CD4-positive, alpha-beta T cell treated with Interleukin-1 beta for 1 hour (primary cell): ENCODE measurements around the gene VNN1.

Source experiments
- DNase-seq, 2 donors: peaks; one replicate each; pipeline ENCODE4 v3.0.0-alpha.2; 2020 to 2022

Gene VNN1, protein sequence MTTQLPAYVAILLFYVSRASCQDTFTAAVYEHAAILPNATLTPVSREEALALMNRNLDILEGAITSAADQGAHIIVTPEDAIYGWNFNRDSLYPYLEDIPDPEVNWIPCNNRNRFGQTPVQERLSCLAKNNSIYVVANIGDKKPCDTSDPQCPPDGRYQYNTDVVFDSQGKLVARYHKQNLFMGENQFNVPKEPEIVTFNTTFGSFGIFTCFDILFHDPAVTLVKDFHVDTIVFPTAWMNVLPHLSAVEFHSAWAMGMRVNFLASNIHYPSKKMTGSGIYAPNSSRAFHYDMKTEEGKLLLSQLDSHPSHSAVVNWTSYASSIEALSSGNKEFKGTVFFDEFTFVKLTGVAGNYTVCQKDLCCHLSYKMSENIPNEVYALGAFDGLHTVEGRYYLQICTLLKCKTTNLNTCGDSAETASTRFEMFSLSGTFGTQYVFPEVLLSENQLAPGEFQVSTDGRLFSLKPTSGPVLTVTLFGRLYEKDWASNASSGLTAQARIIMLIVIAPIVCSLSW

DNA sequence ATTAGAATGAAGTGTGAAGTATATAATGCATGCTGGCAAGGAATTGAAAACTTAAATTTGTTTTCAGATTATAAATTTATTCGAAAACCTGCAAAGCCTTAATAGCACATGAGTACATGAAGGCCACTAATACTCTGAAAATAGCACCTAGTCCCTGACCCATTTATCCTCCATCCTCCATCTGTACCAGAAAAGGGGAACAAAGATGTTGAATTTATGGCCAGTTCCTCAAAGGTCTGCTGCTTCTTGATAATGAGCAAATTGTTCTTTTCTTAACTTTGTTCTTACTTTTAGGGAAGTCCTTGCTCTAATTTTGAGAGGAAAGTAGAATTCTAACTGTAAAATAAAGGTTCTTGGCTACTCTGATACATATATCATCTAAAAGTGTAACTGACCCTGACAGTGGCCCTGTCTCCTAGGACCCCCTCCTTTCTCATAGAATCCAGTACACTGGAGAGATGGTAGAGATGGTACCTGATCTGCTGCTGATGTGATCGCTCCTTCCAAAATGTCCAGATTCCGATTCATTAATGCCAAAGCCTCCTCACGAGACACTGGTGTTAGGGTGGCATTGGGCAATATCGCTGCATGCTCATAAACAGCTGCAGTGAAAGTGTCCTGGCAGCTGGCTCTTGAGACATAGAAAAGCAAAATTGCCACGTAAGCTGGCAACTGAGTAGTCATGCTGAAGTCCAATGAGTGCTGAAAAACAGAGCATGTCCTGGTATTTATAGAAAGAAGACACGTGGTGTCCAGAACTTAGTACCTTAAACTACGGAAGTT lies at the start of gene VNN1:
TSS of gene VNN1 (minus strand) at position 704 of the 783 bp plus-strand sequence. CDS start at position 684, 20 bp downstream.
- peak in 1 of 2 donors; percentile 66 for DNase-seq

DNA sequence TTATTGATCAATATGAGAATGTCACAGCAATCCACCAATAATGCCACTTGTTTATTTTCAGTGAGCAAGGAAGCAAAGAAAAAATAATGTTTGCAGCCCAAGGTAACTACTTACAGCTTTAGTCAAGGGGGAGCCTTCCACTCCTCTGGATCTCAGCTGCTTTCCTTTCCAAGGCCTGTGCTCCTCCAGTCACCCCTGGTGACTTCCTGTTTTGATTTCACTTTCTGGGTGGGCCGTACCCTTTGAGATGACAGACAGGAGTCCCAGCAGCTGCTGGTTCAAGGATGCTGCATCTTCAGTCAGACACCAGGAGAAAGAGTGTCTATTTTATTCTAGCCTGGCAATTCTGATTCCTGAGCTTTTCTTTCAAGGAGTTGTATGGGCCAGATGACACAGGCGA lies 49.4 kb upstream of the VNN1 start:
- DNase-seq: peak; percentile 53 to 56

DNA sequence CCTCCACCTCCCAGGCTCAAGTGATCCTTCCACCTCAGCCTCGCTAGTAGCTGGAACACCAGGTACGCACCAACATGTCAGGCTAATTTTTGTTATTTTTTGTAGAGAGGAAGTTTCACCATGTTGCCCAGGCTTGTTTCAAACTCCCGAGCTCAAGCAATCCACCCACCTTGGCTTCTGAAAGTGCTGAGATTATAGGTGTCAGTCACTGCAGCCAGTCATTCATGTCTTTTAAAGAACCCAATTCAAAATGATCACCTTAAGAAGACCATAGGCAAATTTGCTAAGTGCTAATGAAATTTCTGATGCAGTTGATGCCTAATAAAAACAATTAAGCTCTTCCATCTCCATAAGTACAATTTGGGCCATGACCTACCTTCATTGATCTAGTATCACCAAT lies 46.4 kb upstream of the VNN1 start:
- no peak for DNase-seq

DNA sequence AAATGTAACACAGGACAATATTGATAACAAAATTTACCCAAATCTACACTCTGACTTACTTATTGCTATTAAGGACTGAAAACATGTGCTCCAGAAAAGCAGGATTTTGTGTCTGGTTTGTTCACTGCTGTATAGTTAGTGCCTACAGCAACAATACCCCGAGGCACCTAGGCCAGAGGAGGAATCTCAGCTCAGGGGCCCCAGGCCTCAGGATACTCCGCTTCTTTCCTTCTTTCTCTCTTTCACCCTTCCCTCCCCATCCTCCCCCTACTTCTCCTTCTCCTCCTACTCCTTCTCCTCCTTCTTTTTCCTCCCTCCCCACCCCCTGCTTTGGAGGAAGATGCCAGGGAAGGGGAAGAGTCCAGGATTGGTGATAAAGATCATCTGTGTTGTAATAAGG lies 44.8 kb upstream of the VNN1 start:
- DNase-seq: no peak

DNA sequence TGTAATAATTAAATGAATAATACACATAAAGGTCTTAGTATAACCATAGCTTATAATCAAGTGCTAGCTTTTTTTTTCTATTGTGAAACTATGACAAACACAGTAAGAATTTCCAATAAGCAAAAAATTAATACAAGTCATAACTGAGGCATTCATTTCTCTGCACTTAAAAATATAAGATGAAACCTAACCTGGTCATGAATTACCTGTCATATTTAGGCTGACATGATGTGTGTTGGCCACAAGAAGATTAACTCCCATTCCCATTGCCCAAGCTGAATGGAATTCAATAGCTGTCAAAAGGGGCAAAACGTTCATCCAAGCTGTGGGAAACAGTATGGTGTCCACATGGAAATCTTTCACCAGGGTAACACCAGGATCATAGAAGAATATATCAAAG lies 38.4 kb upstream of the VNN1 start:
- no peak for DNase-seq

DNA sequence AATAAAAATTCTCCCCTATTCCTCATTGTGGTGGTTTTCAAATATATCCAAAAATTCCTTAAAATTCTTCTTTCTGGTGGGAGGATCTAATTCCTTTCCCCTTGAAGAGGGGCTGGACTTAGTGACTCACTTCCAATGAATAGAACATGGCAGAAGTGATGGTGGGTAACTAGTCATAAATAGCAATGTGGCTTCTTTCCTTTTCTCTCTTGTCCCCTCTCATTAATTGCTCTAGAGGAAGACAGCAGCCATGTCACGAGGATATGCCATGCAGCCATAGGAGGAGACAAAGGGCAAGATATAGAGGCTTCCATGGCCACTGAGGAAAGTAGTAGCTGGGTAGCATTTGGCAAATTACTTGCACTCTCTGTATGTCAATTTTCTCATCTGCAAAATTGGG lies 38.0 kb upstream of the VNN1 start:
- no peak for DNase-seq

DNA sequence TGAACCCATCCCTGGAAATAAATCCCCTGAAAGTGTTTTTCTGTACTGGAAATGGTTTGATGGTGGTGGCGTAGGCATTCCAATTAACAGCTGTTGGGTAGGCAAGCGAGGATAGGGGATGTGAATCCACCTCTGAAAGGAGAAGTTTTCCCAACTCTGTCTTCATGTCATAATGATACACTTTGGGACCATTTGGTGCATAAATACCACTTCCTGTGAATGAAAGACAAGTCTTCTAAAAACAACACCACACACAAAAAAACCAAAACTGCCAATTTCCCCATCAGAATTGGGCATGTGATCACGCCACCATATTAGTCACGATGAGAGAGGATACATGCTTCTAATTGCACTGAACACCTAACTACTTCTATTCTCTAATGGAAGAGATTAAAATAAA lies 37.5 kb upstream of the VNN1 start:
- no peak for DNase-seq

DNA sequence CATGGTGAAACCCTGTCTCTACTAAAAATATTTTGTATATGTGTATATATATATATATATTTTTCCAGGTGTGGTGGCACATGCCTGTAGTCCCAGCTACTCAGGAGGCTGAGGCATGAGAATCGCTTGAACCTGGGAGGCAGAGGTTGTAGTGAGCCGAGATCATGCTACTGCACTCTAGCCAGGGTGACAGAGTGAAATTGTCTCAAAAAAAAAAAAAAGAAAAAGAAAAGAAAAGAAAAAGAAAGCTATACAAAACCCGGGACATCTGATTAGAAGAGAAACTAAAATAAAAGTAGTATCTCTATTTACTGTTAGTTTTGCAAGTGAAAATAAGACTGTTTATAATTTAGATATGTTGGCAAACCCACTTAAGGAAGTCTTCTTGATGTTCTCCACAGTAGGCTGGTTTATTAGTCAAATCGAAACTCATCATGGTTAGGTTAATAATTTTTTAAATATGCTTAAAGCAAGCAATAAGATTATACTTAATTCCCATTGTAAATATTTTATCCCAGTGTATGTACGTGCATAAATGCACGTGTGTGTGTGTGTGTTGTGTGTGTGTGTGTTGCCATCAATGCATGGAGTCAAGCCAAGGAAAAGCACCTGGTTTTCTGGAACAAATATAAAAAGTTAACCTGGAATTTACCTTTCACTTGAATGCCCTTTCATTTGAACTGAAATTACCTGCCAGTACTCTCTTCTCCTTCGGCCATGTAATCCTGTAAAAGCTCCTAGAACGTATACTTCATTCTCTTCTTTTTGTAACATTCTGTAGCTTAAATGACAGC lies 36.8 kb upstream of the VNN1 start:
- no peak for DNase-seq

DNA sequence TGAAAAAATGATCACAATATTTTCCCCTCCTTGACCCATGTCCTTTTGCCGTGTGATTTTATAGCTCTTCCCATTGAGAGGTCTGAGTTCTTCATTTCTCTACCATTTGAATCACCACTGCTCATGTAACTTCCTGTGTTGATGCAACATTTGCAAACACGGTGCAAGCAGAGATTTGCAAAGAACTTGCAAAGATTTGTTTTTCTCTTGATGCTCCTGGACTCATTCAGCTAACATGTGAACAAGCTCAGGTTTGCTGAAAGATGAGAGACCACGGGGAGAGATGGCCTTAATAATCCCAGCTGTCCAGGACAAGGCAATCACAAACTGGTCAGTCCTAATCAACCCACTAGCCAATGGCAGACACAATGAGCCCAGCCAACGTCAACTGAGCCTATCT lies 35.3 kb upstream of the VNN1 start:
- no peak for DNase-seq

DNA sequence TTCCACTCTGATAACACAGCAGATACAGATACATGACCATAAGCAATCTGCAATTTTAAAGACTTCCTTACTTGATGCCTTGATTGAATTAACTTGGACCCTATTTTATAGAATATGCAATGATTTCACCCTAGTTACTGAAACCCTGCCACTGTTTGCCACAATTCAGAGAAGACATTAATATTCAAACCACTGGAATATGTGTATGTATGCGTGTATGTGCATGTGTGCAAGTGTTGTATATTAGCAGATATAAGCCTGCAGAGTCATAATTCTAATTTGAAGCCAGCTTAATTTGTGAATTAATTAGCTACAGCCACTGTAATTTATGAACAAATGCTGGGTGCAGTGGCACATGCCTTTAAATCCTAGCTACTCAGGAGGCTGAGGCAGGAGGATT lies 34.6 kb upstream of the VNN1 start:
- DNase-seq: no peak

DNA sequence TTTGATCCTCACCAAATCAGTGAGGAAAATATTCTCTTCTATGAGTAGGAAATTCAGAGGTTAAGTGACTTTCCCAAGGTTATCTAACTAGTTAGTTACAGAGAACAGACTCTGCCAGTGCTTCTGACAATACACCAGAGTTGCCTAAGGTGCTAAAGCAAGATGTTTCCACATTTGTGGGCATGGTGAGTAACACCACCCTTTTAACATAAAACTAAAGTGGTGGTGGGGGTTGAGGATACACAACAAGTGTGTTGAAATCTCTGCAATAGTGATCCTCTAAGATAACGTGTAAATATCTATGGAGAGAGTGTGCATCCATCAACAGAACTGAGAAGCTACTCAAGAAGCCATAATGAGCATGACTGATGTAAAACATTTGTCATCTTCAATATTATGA lies 32.2 kb upstream of the VNN1 start:
- DNase-seq: peak in 1 of 2 donors; percentile 20

DNA sequence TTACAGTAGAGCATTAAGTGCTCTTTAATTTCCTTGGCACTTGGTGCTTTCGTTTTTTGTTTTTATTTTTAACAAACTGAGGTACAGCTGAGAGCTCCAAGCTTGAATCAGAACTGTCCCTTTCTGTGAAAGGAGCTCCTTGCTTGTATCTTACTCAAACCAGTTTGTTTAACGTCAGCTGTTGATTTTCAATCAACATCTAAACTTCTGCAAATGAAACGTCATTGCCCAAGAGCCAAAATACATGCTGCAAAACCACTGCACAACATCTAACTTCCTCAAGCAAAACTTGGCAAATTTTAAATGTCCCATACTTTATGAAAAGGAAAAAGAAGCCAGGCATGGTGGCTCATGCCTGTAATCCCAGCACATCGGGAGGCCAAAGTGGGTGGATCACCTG lies 28.6 kb upstream of the VNN1 start:
- peak in 1 of 2 donors; percentile 3 for DNase-seq

DNA sequence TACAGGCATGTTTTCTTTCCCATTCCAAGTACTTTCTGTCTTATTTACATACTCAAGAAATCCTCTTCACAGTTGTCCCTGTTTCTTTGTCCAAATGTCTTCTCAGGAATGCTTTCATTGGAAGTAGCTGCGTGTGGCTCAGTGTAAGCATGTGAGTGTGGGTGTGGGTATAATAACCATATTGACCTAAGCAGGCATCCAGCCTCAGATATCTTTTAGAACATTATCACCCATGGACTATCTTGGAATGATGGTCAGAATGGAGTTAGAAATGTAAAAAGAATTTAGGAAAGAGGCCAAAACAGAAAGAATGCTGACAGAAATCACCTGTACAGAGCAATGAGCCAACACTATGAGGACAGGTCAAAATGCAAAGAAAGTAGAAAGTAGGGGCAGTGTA lies 27.4 kb upstream of the VNN1 start:
- no peak for DNase-seq

DNA sequence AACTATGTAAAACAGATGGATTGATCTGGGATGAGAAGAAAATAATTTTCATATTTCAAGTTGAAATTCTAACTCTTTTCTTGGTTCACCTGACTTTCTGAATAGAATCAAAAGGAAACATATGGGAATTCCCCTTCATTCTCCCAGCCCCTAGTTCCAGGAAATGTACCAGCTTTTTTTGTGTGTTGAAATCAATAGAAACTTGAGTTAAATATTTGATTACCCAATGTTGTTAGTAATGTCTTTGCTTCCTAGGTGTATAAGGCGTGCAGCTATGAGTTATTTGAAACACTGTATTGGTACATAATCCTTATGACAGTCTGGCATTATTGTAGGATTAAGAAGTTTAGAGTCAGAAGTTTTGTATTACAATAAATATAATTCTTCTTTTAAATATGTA lies 22.4 kb upstream of the VNN1 start:
- no peak for DNase-seq

DNA sequence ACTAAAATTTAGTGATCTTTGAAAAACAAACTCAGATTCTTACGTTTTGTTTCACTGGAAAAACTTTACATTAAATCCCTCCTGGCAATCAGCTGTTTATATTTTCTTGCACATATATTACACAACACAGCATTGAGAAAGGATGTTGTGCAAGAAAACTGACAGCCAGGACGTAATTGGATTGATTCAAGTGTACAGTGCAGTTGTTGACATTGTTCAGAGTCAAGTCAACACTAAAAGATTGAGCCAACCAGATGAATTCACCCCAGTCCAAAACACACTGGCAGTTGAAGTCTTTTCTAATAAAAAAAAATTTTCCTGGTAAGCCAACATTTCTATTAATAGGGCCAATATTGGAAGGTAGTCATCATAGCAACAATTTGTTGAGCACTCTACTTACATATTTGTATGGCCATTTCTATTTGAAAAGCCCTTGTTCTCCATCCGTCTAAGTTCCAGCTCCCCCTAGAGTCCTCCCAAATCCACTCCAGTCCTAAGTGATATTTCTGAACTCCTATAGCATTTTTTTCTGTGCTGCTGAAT lies 20.9 kb upstream of the VNN1 start:
- no peak for DNase-seq

DNA sequence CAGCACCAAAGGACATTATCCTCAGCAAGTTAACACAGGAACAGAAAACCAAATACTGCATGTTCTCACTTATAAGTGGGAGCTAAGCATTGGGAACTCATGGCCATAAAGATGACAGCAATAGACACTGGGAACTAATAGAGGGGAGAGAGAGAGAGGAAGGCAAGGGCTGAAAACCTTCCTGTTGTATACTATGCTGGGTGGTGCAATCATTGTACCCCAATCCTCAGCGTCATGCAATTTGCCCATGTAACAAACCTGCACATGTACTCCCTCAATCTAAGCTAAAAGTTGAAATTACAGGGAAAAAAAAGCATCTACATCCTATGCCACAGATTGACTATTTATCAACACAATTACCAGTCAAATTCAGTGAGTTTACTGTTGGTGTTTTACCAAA lies 20.0 kb upstream of the VNN1 start:
- DNase-seq: no peak

DNA sequence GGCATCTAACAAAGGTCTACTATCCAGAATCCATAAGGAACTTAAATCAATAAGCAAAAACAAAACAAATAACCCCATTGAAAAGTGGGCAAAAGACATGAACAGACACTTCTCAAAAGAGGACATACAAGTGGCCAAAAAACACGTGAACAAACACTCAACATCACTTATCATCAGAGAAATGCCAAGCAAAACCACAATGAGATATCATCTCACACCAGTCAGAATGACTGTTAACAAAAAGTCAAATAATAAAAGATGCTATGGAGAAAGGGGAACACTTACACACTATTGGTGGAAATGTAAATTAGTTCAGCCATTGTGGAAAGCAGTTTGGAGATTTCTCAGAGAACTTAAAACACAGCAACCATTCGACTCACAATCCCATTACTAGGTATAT lies 19.4 kb upstream of the VNN1 start:
- no peak for DNase-seq

DNA sequence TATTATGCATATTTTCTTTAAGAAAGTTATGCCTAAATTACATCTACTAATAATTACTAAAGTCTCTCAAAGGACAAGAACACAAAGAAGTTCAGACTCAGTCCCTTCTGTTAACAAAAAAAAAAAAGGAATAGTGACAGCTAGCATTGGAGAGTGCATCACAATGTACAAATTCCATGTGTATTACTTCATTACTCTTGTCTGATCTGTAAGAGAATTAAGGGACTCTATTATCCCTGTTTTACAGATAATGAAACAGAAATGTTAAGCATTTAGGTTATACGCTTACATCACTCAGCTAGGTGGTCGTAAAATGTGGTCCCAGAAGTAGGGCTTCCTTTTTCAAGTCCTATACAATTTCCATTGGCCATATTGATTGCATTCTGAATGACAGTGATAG lies 17.2 kb upstream of the VNN1 start:
- no peak for DNase-seq

DNA sequence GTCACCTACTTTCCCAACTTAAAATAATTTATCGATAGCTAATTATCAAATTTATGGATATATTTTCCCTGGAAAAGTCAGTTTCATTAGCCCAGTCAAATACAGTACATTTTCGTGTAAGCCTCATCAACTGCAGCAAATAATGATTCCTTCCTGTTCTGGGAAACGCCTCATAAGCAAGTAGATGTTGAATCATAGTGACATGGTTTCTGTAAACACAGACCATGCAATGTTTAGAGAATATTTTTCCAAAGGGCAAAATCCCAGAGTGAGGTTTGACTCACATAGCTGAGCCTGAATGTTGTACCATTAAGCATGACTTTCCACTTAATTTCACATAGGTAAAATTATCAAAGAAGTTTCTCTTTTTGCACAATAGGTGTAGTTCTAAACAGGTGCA lies 16.7 kb upstream of the VNN1 start:
- DNase-seq: no peak

DNA sequence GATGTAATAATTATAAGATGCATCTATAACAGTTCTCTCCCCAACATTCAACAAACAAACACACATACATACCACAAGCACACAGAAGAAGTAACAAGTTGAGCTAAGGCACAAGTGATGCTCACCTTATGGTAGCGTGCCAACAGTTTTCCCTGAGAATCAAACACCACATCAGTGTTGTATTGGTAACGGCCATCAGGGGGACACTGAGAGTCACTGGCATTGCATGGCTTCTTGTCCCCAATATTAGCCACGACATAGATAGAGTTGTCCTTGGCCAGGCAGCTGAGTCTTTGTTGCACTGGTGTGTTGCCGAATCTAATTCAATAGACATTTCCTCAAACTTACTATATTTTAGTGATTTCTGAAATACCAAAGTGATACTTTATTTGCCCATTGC lies 14.8 kb upstream of the VNN1 start:
- no peak for DNase-seq

DNA sequence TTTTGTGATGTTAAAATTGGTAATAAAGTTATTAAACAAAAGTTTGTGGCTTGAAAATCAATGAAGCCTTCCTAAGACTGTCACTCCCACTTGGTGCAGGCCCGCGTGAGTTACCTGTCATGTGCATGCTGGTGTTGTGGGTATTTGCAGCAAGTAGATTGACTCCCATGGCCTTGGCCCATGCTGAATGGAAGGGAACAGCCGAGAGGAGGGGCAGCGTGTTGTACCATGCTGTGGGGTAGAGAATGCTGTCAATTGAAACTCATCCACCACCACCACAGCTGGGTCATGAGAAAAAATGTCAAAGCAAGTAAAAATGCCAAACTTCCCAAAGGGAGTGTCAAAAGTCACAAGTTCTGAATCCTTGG lies 12.7 kb upstream of the VNN1 start:
- no peak for DNase-seq

DNA sequence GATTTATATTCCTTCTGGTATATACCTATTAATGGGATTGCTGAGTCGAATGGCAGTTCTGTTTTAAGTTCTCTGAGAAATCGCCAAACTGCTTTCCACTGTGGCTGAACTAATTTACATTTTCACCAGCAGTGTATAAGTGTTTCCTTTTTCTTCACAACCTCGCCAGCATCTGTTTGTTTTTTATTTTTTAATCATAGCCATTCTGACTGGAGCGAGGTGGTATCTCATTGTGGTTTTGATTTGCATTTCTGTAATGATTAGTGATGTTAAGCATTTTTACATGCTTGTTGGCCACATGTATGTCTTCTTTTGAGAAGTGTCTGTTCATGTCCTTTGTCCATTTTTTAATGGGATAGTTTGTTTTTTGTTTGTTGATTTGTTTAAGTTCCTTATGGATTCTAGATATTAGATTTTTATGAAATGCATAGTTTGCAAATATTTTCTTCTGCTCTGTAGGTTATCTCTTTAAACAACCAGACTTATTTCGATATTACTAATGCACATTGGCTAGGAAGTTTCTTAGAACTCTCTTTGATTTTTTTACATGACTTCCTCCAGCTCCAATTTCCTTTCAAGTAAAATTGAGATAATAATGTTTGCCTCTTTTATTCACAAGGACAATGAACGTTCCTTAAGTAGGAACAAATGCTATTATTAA lies 12.2 kb upstream of the VNN1 start:
- no peak for DNase-seq

DNA sequence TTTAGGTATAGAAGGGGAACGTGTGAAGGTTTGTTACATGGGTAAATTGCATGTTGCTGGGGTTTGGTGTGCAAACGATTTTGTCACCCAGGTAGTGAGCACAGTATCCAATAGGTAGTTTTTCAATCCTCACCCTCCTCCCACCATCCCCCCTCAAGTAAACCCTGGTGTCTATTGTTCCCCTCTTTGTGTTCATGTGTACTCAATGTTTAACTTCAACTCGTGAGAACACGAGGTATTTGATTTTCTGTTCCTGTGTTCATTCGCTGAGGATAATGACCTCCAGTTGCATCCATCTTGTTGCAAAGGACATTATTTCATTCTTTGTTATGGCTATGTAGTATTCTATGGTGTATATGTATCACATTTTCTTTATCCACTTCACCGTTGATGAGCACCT lies 11.6 kb upstream of the VNN1 start:
- no peak for DNase-seq
